Erythroblast (primary cell): ENCODE measurements around the gene KRTAP12-3.

ENCODE experiments used
- GATA1 ChIP-seq: IDR thresholded peaks from 2 replicates; pipeline ENCODE4 v1.6.1; 2011; ENCODE audit warnings: low read depth, mild to moderate bottlenecking, control low read depth, low read length, moderate library complexity
- POLR2A ChIP-seq: IDR thresholded peaks from 2 replicates; pipeline ENCODE4 v1.6.1; 2011; ENCODE audit warnings: mild to moderate bottlenecking, low read length

DNA sequence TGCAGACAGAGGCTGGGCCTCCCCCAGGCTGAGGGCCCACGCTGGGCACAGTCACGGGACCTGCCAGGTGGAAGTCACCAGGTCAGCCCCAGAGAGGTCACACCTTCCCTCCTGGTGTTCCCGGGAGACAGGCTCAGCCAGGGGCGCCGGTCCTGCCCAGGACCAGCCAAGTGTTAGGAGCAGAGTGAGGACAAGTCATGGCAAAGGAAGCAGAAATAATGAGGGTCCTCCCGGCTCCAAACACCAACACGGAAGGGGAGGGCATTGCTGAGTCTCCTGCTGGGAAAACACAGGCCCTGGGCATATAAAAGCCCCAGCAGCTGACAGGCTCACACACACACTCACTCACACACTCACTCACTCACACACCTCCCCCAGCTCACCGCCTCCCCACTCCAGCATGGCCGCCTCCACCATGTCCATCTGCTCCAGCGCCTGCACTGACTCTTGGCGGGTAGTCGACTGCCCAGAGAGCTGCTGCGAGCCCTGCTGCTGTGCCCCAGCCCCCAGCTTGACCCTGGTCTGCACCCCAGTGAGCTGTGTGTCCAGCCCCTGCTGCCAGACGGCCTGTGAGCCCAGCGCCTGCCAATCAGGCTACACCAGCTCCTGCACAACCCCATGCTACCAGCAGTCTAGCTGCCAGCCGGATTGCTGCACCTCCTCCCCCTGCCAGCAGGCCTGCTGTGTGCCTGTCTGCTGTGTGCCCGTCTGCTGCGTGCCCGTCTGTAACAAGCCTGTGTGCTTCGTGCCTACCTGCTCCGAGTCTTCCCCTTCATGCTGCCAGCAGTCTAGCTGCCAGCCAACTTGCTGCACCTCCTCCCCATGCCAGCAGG is 20.5 kb upstream of the KRTAP12-3 start, which contains the start of gene KRTAP10-10:
- TF ChIP-seq POLR2A (no peak), GATA1 (no peak)
